Bone marrow (tissue), 2 donors: ENCODE data around the gene SLC6A12.

Experiments
- DNase-seq, 2 donors: peaks; one replicate each; lab custom pipeline; 2025; lab: John Stamatoyannopoulos, UW

Gene SLC6A12

DNA sequence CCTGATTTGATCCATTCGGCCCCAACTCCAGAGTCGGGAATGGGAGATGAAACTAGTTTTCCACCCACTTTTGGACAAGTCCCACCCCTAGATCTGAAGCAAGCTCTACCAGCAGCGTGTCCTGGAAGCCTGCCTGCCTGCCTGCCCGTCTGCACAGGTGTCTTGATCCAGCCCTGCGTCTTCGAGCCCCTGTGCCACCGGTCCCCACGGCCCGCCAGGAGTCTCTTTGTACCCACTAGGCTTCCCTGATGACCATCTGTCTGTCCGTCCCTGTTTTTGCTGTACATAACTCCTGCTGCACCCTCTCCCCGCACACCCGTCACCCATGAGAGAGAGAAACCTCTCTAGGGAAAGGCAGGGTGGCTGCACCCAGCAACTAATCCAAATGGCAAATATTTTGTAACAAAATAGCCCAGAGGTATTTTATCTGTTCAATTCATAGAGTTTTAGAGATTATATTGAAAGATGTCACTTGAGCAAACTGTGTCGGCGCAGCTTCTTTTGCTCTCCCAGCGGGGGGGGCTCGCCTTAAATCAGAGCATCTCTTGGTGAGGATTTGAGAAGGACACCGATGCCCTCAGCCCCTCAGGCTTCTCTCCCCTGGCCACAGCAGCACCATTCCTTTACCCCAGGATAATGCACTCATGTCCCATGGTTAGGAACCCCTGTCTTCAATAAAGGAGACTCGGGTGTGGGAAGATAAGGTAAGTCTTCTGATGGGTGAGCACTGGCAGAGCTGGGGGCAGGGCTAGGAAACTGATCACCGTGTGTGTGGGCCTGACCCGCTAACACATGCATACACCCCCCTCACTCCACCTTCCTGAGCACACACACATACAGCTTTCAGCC, 35.8 kb downstream of the SLC6A12 start:
- DNase-seq = no peak

DNA sequence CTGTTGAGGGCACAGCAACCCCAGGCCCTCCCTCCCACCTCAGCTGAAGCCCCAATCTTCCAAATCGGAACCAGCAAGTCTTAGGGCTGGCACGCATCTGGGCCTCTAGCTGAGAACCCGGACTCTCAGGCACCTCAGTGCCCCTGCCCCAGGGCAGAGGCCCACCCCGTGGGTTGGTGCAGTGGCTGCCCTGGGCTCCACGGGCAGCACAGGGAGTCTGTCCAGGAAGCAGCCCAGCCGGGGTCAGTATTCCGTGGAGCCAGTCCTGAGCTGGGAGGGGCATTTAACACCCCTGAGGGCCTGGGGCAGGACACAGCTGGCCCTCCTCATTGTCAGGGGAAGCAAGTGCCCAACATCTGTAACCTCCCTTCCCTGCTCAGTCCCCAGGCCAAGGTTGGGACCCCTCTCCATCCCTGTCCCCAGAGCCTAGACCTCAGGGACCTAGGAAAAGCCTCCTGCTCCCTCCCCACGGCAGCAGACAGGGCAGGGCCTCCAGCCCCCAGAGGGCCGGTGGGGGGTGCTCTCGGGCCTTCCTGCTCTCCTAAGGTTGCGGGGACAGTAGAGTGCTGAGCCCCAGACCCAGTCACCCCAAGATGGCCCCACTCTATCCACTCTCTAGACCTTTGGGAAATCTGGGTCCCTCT, 36.5 kb downstream of the SLC6A12 start:
- DNase-seq = no peak

DNA sequence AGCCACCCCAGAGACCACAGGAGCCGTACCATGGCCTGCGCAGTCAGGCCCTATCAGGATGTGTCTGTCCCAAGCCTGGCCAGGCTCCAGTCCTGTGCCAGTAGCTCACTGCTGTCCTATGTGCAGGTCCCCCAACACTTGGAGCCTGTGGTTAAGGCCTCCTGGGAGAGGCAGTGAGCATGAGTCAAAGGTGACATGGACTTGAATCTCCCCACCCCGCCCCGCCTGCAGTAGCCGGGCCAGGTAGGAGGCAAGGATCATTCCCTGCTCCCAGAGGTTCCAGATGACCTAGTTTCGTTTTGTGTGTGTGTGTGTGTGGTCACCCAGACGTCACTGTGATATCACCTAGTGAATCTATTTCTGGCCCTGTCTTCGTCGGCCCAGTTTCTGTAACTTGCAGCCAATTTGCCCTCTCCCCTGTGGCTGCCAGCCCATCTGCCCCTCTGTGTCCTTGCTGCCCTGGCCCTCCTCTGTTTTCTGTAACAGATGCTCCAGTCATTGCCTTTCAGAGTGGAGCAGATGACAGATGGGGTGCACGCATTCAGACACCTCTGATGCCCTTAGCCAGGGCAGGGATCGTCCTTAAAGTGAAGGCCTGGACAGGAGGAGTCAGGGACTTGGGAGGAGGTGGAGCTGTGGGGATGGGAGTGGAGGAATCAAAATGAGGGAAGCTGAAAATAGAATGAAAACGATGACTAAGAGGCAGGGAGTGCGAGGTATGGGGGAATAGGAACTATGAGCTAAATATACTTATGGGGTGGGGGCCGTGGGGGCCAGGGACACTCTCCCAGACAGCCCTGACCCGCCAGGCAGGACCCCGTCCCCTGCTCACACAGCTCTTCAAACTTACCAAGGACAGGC, 37.4 kb downstream of the SLC6A12 start:
- no peak for DNase-seq

- no peak for DNase-seq
Measured at GRCh38 chr12:175759-176158, 38.2 kb downstream of the SLC6A12 start.

- DNase-seq = no peak
Measured at GRCh38 chr12:175250-175649, 38.7 kb downstream of the SLC6A12 start.

- DNase-seq = no peak
Measured at GRCh38 chr12:174596-174995, 39.4 kb downstream of the SLC6A12 start.

DNA sequence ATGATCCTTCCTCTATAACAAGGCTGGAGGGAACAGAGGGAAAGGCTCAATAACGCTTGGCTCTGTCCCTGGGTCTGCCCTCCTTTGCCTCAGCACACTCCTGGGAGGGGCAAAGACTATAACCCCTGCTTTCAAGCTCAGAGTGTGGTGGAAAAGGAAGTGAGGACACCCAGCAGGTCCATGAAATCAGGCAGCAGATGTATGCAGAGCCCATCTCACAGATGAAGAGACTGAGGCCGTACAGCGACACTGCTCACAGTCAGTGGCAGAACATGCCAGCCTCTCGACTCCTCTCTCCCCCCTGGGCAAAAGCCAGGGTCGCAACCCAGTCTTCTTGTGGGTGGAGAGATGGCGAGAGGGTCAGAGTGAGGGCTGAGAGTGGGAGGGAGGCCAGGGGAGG, 39.8 kb downstream of the SLC6A12 start:
- DNase-seq = no peak

GRCh38 chr12:172732-173161, 41.2 kb downstream of the SLC6A12 start:
- DNase-seq = no peak

DNA sequence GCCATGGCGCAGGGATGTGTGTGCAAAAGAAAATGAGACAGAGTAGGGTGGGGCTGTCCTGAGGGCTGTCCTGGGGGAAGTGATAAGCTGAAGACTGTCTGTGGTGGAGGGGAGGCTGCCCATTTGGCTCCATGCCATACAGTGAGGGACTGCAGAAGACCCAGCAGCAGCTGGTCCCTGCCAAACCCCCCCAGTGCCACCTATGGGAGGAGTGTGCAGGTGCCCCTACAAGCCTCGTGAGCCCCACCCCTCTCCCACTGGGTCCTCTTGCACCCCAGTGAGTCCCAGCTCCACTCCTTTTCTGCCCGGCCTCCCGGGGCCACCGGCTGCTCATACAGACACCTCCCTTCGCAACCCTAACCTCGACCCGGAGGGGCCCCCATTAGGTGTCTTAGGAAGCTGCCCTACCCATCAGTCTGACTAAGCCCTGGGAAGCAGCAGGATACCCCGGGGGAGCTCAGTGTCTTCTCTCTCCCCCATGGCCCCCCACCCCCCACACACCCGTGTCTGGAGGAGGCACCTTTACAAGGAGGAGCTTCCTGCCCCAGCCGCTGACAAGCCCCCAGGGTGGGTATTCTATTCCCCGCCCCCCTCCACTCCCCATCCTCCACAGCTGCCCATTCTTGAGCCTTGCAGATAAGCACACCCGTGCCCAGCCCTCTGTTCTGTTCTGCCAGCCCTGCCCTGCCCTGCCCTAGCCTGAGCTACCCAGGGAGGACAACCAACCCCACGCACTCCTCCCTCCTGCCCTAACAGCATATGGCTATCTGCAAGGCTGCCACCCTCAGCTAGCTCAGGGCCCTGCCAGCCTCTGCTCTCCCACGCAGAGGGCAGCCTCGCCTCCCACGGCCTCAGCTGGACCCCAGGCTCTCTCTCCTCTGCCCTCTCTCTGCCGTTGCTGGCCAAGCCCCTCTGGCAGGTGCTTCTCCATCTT, 41.9 kb downstream of the SLC6A12 start:
- DNase-seq = no peak

GRCh38 chr12:171276-171675, 42.7 kb downstream of the SLC6A12 start:
- no peak for DNase-seq

GRCh38 chr12:170371-171225, 43.4 kb downstream of the SLC6A12 start:
- no peak for DNase-seq

- DNase-seq = no peak
Measured at GRCh38 chr12:169528-170370, 44.2 kb downstream of the SLC6A12 start.

DNA sequence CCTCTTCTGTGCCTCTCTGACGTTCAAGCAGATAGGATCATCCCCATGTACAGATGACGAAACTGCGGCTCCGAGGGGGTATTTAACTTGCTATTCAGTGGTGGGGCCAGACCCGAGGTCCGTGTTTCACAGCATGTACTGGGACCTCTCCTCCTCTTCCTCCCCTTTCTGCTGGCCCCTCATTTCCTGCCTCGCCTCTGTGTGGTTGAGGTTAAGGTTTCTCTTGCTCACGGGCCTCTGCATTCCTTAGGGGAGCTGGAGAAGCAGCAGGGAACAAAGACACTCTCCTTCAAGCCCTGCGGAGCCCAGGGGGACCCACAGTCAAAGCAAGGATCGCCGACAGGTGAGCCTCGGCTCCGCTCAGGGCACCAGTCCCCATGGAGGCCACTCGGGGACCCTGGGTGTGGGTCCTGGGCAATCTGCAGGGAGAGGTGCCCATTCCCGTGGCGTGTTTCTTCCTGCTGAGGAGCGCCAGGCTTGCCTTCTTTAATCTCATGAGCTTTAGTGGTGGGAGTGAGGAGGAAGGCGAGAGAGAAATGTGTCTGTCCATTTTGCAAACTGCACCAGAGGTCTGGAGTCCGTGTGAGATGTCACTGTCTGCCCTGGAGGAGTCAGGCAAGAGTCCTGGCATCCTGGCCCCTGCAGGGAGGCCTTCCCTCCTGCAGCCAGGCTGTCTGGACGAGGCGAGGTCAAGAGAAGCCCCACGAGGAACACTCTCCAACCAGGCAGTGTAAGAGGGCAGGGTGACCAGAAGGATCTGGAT, 45.0 kb downstream of the SLC6A12 start:
- no peak for DNase-seq

GRCh38 chr12:167959-168600, 45.9 kb downstream of the SLC6A12 start:
- no peak for DNase-seq

DNA sequence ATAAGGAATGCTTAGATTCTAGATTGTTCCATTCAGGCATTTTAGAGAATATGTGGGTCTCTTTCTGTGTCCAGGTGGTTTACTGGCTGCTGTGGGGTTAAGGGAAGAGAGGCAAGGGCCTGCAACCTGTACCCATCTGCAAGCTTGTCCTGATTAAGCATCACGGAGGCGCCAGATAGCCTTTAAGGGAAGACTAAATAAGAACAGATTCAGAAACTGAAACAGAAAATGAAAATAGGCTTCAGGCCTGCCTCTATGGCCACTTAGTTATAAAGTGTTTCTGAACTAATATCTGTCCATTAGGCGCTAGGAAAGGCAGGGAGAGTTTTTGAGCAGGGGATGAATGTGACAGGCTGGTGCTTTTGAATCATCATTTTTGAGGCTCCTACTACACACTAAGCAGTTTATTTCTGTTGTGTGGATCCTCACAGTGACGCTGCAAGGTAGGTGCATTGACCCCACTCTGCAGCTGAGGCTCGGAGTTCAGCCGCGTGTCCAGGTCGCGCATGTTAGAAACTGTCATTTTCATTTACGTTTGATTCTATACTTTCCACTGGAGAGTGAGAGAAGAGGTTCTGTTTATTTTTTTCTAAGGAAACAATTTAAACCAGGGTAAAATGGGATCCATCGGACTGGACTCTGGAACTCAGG, 47.4 kb downstream of the SLC6A12 start:
- DNase-seq = no peak

GRCh38 chr12:165862-166368, 48.0 kb downstream of the SLC6A12 start:
- DNase-seq = no peak

GRCh38 chr12:164207-164606, 49.8 kb downstream of the SLC6A12 start:
- no peak for DNase-seq
